Heart left ventricle (tissue), 16 donors: Measurements from ENCODE around the gene GPR180. TPM values are rescaled to one million over a fixed set of nuclear protein-coding genes. Genes with fewer than 3 reads are reported as not detected.

ENCODE experiments used
- ATAC-seq, 4 donors: fragments of 200-7000 bp; cut with Tn5 transposase; one replicate each; pipeline ENCODE4 v1.9.1; 2020 to 2022; ENCODE audit warnings: moderate library complexity in 4 of 4, mild to moderate bottlenecking in 3 of 4, moderate number of reproducible peaks in 1 of 4
- DNase-seq, 5 donors: peaks; one replicate each; pipeline ENCODE4 v3.0.0-alpha.2; 2020
- H3K27ac ChIP-seq, 12 donors: fragments of 200-600 bp; sonication (generic) in 4 of 12; one replicate each; pipeline versions ENCODE4 v1.5.0 to v1.8.0; 2016 to 2022; ENCODE audit warnings: mild to moderate bottlenecking in 2 of 12
- H3K27me3 ChIP-seq, 9 donors: fragments of 200-600 bp; sonication (generic) in 2 of 9; one replicate each; pipeline versions ENCODE4 v1.5.1 to v1.8.0; 2016 to 2022; ENCODE audit warnings: mild to moderate bottlenecking in 3 of 9
- H3K36me3 ChIP-seq, 9 donors: fragments of 200-600 bp; sonication (generic) in 2 of 9; one replicate each; pipeline versions ENCODE4 v1.5.0 to v1.8.0; 2018 to 2022; ENCODE audit warnings: mild to moderate bottlenecking in 2 of 9
- H3K4me1 ChIP-seq, 12 donors: fragments of 200-600 bp; sonication (generic) in 4 of 12; one replicate each; pipeline versions ENCODE4 v1.5.0 to v1.8.0; 2016 to 2022; ENCODE audit warnings: mild to moderate bottlenecking in 3 of 12
- H3K4me3 ChIP-seq, 12 donors: fragments of 200-600 bp; sonication (generic) in 4 of 12; one replicate each; pipeline versions ENCODE4 v1.5.0 to v1.8.0; 2017 to 2022; ENCODE audit warnings: mild to moderate bottlenecking in 9 of 12, moderate library complexity in 4 of 12
- H3K9me3 ChIP-seq, 12 donors: fragments of 200-600 bp; sonication (generic) in 4 of 12; one replicate each; pipeline versions ENCODE4 v1.5.0 to v1.8.0; 2016 to 2022; ENCODE audit warnings: mild to moderate bottlenecking in 1 of 12
- CTCF ChIP-seq, 12 donors: fragments of 200-600 bp; sonication (generic) in 4 of 12; IDR thresholded peaks; one replicate each; pipeline versions ENCODE4 v1.5.0 to v1.8.0; 2018 to 2022; ENCODE audit warnings: antibody characterized with exemption in 12 of 12, mild to moderate bottlenecking in 5 of 12
- POLR2A ChIP-seq, 2 donors: fragments of 450-650 bp; IDR thresholded peaks; one replicate each; pipeline ENCODE4 v1.6.1; 2017; ENCODE audit warnings: antibody characterized with exemption in 2 of 2, mild to moderate bottlenecking in 2 of 2, moderate library complexity in 2 of 2
- WGBS, 4 donors: extraction: QIAGEN DNeasy Blood & Tissue Kit in 2 of 4; methylation state at CpG; one replicate each; pipeline versions ENCODE4 v1.1.5 to v1.1.7; 2013 to 2018; 5-methylcytosine and 5-hydroxymethylcytosine counted together
- intact Hi-C, 10 donors: fragments of 100-400 bp; cut with DNase I; formaldehyde crosslinking; loops; one replicate each; pipeline versions ENCODE4 v1.11.1 to v1.14.2; 2022
- polyA plus RNA-seq, 2 donors: library from polyadenylated mRNA; stranded (reverse); fragments of 200-250 nt; gene quantifications; one replicate each; pipeline ENCODE4 v1.2.3, GENCODE V29; 2013
- total RNA-seq, 9 donors: library from RNA; depleted of rRNA in 2 of 9; stranded (reverse); fragments of >200 nt in 2 of 9; fragmentation: NEBNext Ultra II Directional in 3 of 9; extraction: Animal tissue kit (Norgen Biotek cat#: 25700) in 3 of 9; gene quantifications; one replicate each; pipeline versions ENCODE4 v1.1.0 to v1.2.4, GENCODE V29; 2016 to 2023
- donor health status: ischemic (EF 13 %, LVEDD 7.1; RV severe dilation, severe dysfunction).
- donor health status: healthy with polysubstance abuse.
- donor health status: DM: no; HTN: yes; CAD: no.
- donor health status: DM: no; HTN: no; CAD: no.
- donor health status: ischemic (EF 25% LVEDD 6.9; RV normal size, moderate dysfunction).
- donor health status: ischemic (EF 25% LVEDD 5.7; RV mildly dilated, moderate dysfunction).
- donor health status: healthy.
- donor health status: DM: yes; HTN: yes; CAD: no.
- donor health status: ischemic (EF 35%, LVEDD 5.7; RV mildly dilated, moderate dysfunction).
- donor health status: nonischemic (EF 11% LVEDD 7.7; RV severe dilation, severe dysfunction).
- donor health status: DM: yes; HTN: yes; CAD: no.
- donor health status: PGD.
- donor health status: ischemic (EF 29% LVEDD 5.4; RV normal size, mild dysfunction).
- donor health status: nonischemic (EF 23%, LVEDD 6.1; RV moderate dilation, normal function).

GPR180 gene
- total and polyA plus RNA-seq, 11 donors, result 0.99 to 6.4 (median 3.7) TPM

DNA sequence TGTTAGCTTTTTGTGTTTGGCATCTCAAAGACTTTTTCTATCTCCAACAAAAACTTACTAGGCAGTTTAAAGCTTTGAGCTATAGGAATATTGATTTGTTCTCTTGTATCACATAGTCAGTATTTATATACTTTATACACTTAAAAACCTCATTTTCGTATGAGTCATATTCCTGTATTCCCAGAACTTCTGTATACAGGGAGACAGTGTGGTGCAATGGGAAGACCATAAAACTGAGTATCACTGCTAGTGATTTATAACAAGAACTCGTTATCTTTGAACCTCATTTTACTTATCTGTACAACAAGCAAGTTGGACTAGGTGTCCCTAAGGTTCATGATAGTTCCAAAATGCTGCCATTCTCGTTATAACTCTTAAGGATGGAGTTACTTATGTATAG, 6.3 kb downstream of the GPR180 start:
- no peak for DNase-seq
- ATAC-seq, result no peak
- TF ChIP-seq CTCF (IDR thresholded peaks at IDR 0.05) (no peak), POLR2A (IDR thresholded peaks at IDR 0.05) (no peak)
- Histone ChIP-seq H3K27ac (peak overlapping the region in 1 of 12 donors; percentile 68), H3K27me3 (no peaks in the 10 kb centered on the region), H3K36me3 (peaks cover 0 to 71% (median 47%) of the 10 kb centered on the region in 9 donors), H3K4me1 (peaks cover 0 to 9% (median 5%) of the 10 kb centered on the region in 12 donors), H3K4me3 (no peak overlapping the region), H3K9me3 (no peaks in the 10 kb centered on the region)
- WGBS, 4 donors, result 70 to 78% (median 72%) methylated on average over 3 of the region's 3 CpGs
- intact Hi-C loops, result loop anchor here in 1 of 10 donors (10.0 kb wide), 1 partner anchor 63 kb away; no protein-coding TSS in a partner anchor

- Histone ChIP-seq H3K9me3 (no peaks in the 10 kb centered on the region), H3K27ac (peak overlapping the region in 3 of 12 donors; percentile 8 to 68 (median 8)), H3K4me1 (peaks cover 0 to 9% (median 3%) of the 10 kb centered on the region in 12 donors), H3K36me3 (peaks cover 0 to 78% (median 51%) of the 10 kb centered on the region in 9 donors), H3K4me3 (peak overlapping the region in 1 of 12 donors; percentile 12), H3K27me3 (no peaks in the 10 kb centered on the region)
- 31 to 50% (median 45%) methylated on average over 1 of the region's 1 CpG for WGBS, 4 donors
- DNase-seq (no peak), ATAC-seq (peak in 3 of 4 donors; percentile 61 to 89 (median 79))
- intact Hi-C loops, result loop anchor here in 1 of 10 donors (10.0 kb wide), 1 partner anchor 64 kb away; no protein-coding TSS in a partner anchor
- TF ChIP-seq POLR2A (IDR thresholded peaks at IDR 0.05) (no peak), CTCF (IDR thresholded peaks at IDR 0.05) (no peak)
These were observed 6.9 kb downstream of the GPR180 start for GRCh38 chr13:94608586-94608985.

GRCh38 chr13:94609196-94609595, 7.5 kb downstream of the GPR180 start:
- Histone ChIP-seq H3K4me1 (peaks cover 0 to 9% (median 2%) of the 10 kb centered on the region in 12 donors), H3K4me3 (peak overlapping the region in 1 of 12 donors; percentile 12), H3K27ac (peak overlapping the region in 2 of 12 donors; percentile 8 to 68), H3K27me3 (no peaks in the 10 kb centered on the region), H3K36me3 (peaks cover 0 to 83% (median 51%) of the 10 kb centered on the region in 9 donors), H3K9me3 (no peaks in the 10 kb centered on the region)
- intact Hi-C loops, result loop anchor here in 1 of 10 donors (10.0 kb wide), 1 partner anchor 64 kb away; no protein-coding TSS in a partner anchor
- WGBS, 4 donors, result 78 to 90% (median 90%) methylated on average over 2 of the region's 2 CpGs
- ATAC-seq (no peak), DNase-seq (no peak)
- TF ChIP-seq CTCF (IDR thresholded peaks at IDR 0.05) (no peak), POLR2A (IDR thresholded peaks at IDR 0.05) (no peak)

DNA sequence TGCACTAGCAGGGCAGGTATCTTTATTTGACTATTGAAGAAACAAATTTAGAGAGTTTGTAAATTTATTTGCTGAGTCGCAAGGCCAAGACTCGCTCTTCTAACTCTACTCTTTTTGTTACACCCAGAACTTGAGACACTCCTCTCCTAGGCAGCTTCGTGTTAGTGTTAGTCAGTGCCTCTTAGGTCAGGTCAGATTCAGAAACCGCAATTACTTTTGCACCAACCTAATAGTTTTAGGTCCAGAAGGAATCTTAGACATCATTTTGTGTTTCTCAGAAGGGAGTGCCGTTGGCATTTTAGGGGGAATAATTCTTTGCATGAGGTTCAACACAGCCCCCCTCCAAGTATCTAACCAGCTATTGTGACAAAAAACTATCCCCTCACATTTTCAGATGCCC, 8.8 kb downstream of the GPR180 start:
- intact Hi-C loops, result no loop called here
- H3K4me3 ChIP-seq, result no peak overlapping the region
- no peak for ATAC-seq
- H3K9me3 ChIP-seq, result no peaks in the 10 kb centered on the region
- WGBS, 4 donors, result 94 to 97% (median 97%) methylated on average over 5 of the region's 5 CpGs
- H3K36me3 ChIP-seq, result peaks cover 0 to 89% (median 51%) of the 10 kb centered on the region in 9 donors
- H3K27me3 ChIP-seq, result no peaks in the 10 kb centered on the region
- peaks cover 0 to 9% (median 2%) of the 10 kb centered on the region in 12 donors for H3K4me1 ChIP-seq
- no peak for TF ChIP-seq POLR2A (IDR thresholded peaks at IDR 0.05)
- no peak overlapping the region for H3K27ac ChIP-seq
- no peak for DNase-seq

DNA sequence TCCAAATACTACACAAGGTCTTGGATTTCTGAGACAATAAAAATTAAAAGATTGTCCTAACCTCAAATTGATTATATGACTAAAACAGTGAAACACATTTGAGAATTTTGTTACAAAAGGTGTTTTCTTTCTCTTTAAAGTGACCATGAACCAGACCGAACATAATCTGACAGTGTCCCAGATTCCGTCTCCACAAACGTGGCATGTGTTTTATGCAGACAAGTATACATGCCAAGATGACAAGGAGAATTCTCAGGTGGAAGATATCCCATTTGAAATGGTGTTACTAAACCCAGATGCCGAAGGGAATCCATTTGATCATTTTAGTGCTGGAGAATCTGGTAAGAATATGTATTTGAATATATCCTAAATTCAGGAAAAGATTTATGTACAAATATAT, 10.4 kb downstream of the GPR180 start:
- H3K4me3 ChIP-seq, result no peak overlapping the region
- peaks cover 0 to 9% (median 4%) of the 10 kb centered on the region in 12 donors for H3K4me1 ChIP-seq
- H3K27ac ChIP-seq, result no peak overlapping the region
- ATAC-seq (no peak), DNase-seq (no peak)
- no peaks in the 10 kb centered on the region for H3K9me3 ChIP-seq
- WGBS, 4 donors, result 60 to 75% (median 71%) methylated on average over 4 of the region's 4 CpGs
- intact Hi-C loops, result no loop called here
- no peaks in the 10 kb centered on the region for H3K27me3 ChIP-seq
- TF ChIP-seq CTCF (IDR thresholded peaks at IDR 0.05) (no peak), POLR2A (IDR thresholded peaks at IDR 0.05) (no peak)
- H3K36me3 ChIP-seq, result peaks cover 0 to 73% (median 39%) of the 10 kb centered on the region in 9 donors
